Fibroblast of lung (primary cell): ENCODE measurements around the gene TOMM70. TPM values are rescaled to one million over a fixed set of nuclear protein-coding genes. Genes with fewer than 3 reads are reported as not detected.

ENCODE experiments used
- DNase-seq, 2 donors: peaks; one replicate each; pipeline versions ENCODE4 v3.0.0 to v3.0.0-alpha.2; 2010; ENCODE audit warnings: low read depth in 2 of 2
- H2AFZ ChIP-seq: 2 replicates; pipeline ENCODE4 v1.5.1; 2012; ENCODE audit warnings: low read length, control low read depth, inconsistent platforms
- H3K27ac ChIP-seq: 2 replicates; pipeline ENCODE4 v1.5.1; 2011; ENCODE audit warnings: low read length, control low read depth; ENCODE audit not compliant: insufficient read depth
- H3K27me3 ChIP-seq: 2 replicates; pipeline ENCODE4 v1.5.1; 2011; ENCODE audit warnings: mild to moderate bottlenecking, low read length; ENCODE audit not compliant: control insufficient read depth, insufficient read depth
- H3K36me3 ChIP-seq: 2 replicates; pipeline ENCODE4 v1.5.1; 2011; ENCODE audit warnings: low read length; ENCODE audit not compliant: control insufficient read depth, insufficient read depth
- H3K4me1 ChIP-seq: 2 replicates; pipeline ENCODE4 v1.5.1; 2011; ENCODE audit warnings: low read length; ENCODE audit not compliant: control insufficient read depth, insufficient read depth; ENCODE audit errors: extremely low read depth
- H3K4me2 ChIP-seq: 2 replicates; pipeline ENCODE4 v1.5.1; 2011; ENCODE audit warnings: low read length, control low read depth; ENCODE audit not compliant: insufficient read depth; ENCODE audit errors: extremely low read depth
- H3K4me3 ChIP-seq, 4 experiments: fragments of 200-600 bp in 1 of 4; sonication (generic) in 1 of 4; replicated peaks in 1 of 4; 2 replicates each; pipeline ENCODE4 v1.5.1; 2011 to 2016; ENCODE audit warnings: low read length in 4 of 4, low read depth in 3 of 4, mild to moderate bottlenecking in 3 of 4, control low read depth in 2 of 4, inconsistent platforms in 1 of 4, mixed read lengths in 1 of 4; ENCODE audit not compliant: insufficient read depth in 1 of 4; ENCODE audit errors: control extremely low read depth in 1 of 4
- H3K79me2 ChIP-seq: 2 replicates; pipeline ENCODE4 v1.5.1; 2012; ENCODE audit warnings: mild to moderate bottlenecking, low read length, inconsistent platforms; ENCODE audit not compliant: control insufficient read depth, insufficient read depth
- H3K9ac ChIP-seq: 2 replicates; pipeline ENCODE4 v1.5.1; 2011; ENCODE audit warnings: mild to moderate bottlenecking, low read length, control low read depth; ENCODE audit not compliant: insufficient read depth
- H3K9me3 ChIP-seq: 2 replicates; pipeline ENCODE4 v1.5.1; 2012; ENCODE audit warnings: low read depth, low read length; ENCODE audit not compliant: control insufficient read depth, insufficient read depth
- H4K20me1 ChIP-seq: 2 replicates; pipeline ENCODE4 v1.5.1; 2011; ENCODE audit warnings: low read length; ENCODE audit not compliant: control insufficient read depth, insufficient read depth; ENCODE audit errors: extremely low read depth
- EZH2 ChIP-seq: IDR thresholded peaks from 2 replicates; pipeline ENCODE4 v1.5.1; 2012; ENCODE audit warnings: low read length, control low read depth, mild to moderate bottlenecking; ENCODE audit errors: missing control alignments
- polyA plus RNA-seq, 2 donors: library from polyadenylated mRNA; depleted of rRNA in 1 of 2; stranded (reverse) in 1 of 2; unstranded in 1 of 2; fragments of >200 nt; gene quantifications; 2 replicates each; pipeline ENCODE4 v1.2.1, GENCODE V29; 2011 to 2012; ENCODE audit warnings: missing spikeins in 1 of 2
- total RNA-seq: library from RNA; depleted of rRNA; stranded (reverse); fragments of >200 nt; gene quantifications from 2 replicates; pipeline ENCODE4 v1.2.1, GENCODE V29; 2014
- TF ChIP-seq, protein P1 (sequence below), 2 donors: IDR thresholded peaks in 1 of 2; conservative IDR thresholded peaks in 1 of 2; 1 replicate in 1 of 2; 2 replicates in 1 of 2; pipeline ENCODE4 v1.5.1; 2011 to 2012; ENCODE audit warnings: low read length in 2 of 2, control low read depth in 1 of 2, inconsistent platforms in 1 of 2, low read depth in 1 of 2, mild to moderate bottlenecking in 1 of 2

Gene TOMM70
- total and polyA plus RNA-seq, 2 donors (not counting 1 experiment from before 2014, with no cell fraction given): 41.8 to 56.1 TPM

DNA sequence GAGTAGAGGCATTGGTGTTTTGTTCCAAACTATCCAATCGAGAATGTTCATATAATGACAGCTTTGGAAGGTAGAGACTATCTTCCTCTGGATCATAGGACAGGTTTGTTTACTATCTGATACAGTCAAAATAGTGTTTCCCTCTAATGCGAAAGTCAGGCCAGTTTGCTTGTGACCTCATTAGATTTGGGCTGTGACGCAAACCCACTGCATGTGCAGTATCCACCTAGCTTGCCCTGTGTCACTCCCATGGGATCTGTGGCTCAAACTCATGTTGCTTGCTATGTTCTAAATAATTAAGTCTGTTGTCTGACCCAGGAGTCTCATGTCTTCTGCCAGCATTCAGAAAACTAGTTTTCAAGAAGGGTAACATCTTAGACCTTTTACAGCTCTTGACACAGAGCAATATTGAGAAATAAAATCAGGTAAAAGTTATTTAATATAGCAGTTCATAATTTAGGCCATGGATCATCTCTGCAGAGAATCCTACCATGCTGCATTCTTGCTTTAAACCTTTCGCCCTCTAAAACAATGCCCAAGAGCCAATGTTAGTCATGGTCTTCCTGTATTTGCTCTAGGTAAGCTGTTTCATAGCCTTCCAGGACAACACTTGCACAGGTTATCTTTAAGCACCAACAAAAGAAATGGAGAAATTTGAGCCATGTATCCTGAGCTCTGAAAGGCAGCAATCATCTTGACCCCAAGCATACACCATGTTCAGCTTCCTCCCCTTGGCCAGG lies 40.0 kb downstream of the TOMM70 start:
- Histone ChIP-seq H3K4me2 (no peak overlapping the region), H3K9me3 (no peaks in the 10 kb centered on the region), H3K4me1 (no peaks in the 10 kb centered on the region), H3K27ac (no peak overlapping the region), H3K4me3 (no peak overlapping the region), H3K9ac (no peak overlapping the region), H2AFZ (no peak overlapping the region), H3K36me3 (peaks cover 9% of the 10 kb centered on the region), H3K79me2 (no peaks in the 10 kb centered on the region), H3K27me3 (no peaks in the 10 kb centered on the region), H4K20me1 (no peaks in the 10 kb centered on the region)
- DNase-seq: no peak
- TF ChIP-seq, protein P1, sequence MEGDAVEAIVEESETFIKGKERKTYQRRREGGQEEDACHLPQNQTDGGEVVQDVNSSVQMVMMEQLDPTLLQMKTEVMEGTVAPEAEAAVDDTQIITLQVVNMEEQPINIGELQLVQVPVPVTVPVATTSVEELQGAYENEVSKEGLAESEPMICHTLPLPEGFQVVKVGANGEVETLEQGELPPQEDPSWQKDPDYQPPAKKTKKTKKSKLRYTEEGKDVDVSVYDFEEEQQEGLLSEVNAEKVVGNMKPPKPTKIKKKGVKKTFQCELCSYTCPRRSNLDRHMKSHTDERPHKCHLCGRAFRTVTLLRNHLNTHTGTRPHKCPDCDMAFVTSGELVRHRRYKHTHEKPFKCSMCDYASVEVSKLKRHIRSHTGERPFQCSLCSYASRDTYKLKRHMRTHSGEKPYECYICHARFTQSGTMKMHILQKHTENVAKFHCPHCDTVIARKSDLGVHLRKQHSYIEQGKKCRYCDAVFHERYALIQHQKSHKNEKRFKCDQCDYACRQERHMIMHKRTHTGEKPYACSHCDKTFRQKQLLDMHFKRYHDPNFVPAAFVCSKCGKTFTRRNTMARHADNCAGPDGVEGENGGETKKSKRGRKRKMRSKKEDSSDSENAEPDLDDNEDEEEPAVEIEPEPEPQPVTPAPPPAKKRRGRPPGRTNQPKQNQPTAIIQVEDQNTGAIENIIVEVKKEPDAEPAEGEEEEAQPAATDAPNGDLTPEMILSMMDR (conservative IDR thresholded peaks at IDR 0.05 in 1 of 2, IDR thresholded peaks at IDR 0.05 in 1 of 2; ENCODE audit: low read depth in 1 of 2, low read length in 2 of 2): no peak
- no peak for TF ChIP-seq EZH2

DNA sequence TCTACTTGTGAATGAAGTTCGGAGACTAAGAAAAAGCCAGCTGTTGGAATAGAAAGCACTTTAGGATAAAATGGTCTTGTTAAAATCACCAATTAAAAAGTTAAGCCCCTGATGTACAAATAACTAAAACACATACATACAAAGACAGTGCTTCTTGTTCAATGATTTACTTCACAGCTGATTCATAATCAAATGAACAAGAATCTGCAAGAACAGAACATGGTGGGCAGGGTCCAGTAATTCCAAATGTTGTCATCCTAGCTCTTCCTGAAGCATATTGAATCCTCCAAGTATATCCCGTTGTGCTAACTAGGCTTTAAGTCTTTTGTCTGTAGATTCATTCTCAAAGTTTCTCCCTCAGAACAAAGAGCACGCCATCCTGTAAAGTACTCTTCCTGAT lies 41.9 kb downstream of the TOMM70 start:
- H2AFZ ChIP-seq: no peak overlapping the region
- no peaks in the 10 kb centered on the region for H3K9me3 ChIP-seq
- no peak overlapping the region for H3K27ac ChIP-seq
- H3K9ac ChIP-seq: no peak overlapping the region
- no peaks in the 10 kb centered on the region for H3K4me1 ChIP-seq
- H4K20me1 ChIP-seq: no peaks in the 10 kb centered on the region
- H3K36me3 ChIP-seq: peaks cover 5% of the 10 kb centered on the region
- H3K4me3 ChIP-seq: no peak overlapping the region
- DNase-seq: no peak
- TF ChIP-seq EZH2: no peak
- TF ChIP-seq, protein P1 (conservative IDR thresholded peaks at IDR 0.05 in 1 of 2, IDR thresholded peaks at IDR 0.05 in 1 of 2; ENCODE audit: low read depth in 1 of 2, low read length in 2 of 2): no peak
- H3K4me2 ChIP-seq: no peak overlapping the region
- no peaks in the 10 kb centered on the region for H3K27me3 ChIP-seq
- no peaks in the 10 kb centered on the region for H3K79me2 ChIP-seq

DNA sequence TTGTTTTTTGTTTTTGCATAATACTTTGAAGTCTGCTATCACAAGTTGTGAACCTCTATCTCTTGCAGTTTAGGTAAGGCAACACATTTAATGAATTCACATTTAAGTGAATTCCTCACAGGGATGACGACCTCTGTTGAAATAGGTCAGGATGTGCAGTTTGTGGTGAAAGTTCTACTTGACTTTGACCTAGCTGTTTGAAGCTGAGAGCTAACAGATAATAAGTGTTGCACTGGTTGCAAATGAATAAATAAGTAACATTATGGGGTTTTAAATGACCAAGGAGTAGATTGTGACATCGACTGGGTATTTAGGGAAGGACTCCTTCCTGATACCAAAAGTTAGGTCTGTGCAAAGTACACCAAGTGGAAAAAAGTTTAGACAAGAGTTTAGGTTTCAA lies 42.5 kb downstream of the TOMM70 start:
- no peak for DNase-seq
- Histone ChIP-seq H4K20me1 (no peaks in the 10 kb centered on the region), H3K9ac (no peak overlapping the region), H3K36me3 (peaks cover 5% of the 10 kb centered on the region), H3K4me2 (no peak overlapping the region), H3K27me3 (no peaks in the 10 kb centered on the region), H3K27ac (no peak overlapping the region), H3K9me3 (no peaks in the 10 kb centered on the region), H3K4me1 (no peaks in the 10 kb centered on the region), H3K4me3 (no peak overlapping the region), H3K79me2 (no peaks in the 10 kb centered on the region), H2AFZ (no peak overlapping the region)
- TF ChIP-seq EZH2: no peak
- TF ChIP-seq, protein P1 (conservative IDR thresholded peaks at IDR 0.05 in 1 of 2, IDR thresholded peaks at IDR 0.05 in 1 of 2; ENCODE audit: low read depth in 1 of 2, low read length in 2 of 2): no peak
